ENCODE measurements around the gene DPH5. TPM values are rescaled to one million over a fixed set of nuclear protein-coding genes. Genes with fewer than 3 reads are reported as not detected.

DPH5 gene
- total RNA-seq, 1 experiment from 2014 or later, result 23.8 TPM

DNA sequence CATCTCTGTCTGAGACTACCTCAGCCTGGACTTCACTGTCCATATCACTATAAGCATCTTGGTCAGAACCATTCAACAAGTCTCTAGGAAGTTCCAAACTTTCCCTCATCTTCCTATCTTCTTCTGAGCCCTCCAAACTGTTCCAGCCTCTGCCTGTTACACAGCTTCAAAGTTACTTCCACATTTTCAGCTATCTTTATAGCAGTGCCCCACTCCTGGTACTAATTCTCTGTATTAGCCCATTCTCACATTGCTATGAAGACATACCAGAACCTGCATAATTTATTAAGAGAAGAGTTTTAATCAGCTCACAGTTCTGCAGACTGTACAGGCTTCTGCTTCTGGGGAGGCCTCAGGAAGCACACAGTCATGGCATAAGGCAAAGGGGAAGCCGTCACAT, 15.7 kb upstream of the DPH5 start:
- BruUV-seq (replicated peaks), result no TSS peak
- Mint-ChIP-seq H3K4me3 (ENCODE audit: unreplicated experiment) (no peak overlapping the region), H3K9me3 (ENCODE audit: unreplicated experiment) (peaks cover 22% of the 10 kb centered on the region), H3K36me3 (ENCODE audit: insufficient read depth, unreplicated experiment) (peaks cover 7% of the 10 kb centered on the region), H3K4me1 (ENCODE audit: low read depth, unreplicated experiment) (no peaks in the 10 kb centered on the region), H3K27me3 (ENCODE audit: insufficient read depth, unreplicated experiment) (no peaks in the 10 kb centered on the region), H3K27ac (ENCODE audit: unreplicated experiment) (no peak overlapping the region)
- DNase-seq, result no peak
- no peaks in the 10 kb centered on the region for H3K36me3 ChIP-seq (ENCODE audit: control insufficient read depth, insufficient read depth, low read length)
- intact Hi-C loops (cut with micrococcal nuclease; ENCODE audit: unreplicated experiment), result no loop called here
- H3K27me3 ChIP-seq (replicated peaks; ENCODE audit: control insufficient read depth, insufficient read depth, low read length), result no peaks in the 10 kb centered on the region
- ChIA-PET CTCF (no interaction called here), POLR2A (no interaction called here)
- no peak overlapping the region for H3K4me3 ChIP-seq (ENCODE audit: low read depth, low read length)
- TF ChIP-seq, protein P1, sequence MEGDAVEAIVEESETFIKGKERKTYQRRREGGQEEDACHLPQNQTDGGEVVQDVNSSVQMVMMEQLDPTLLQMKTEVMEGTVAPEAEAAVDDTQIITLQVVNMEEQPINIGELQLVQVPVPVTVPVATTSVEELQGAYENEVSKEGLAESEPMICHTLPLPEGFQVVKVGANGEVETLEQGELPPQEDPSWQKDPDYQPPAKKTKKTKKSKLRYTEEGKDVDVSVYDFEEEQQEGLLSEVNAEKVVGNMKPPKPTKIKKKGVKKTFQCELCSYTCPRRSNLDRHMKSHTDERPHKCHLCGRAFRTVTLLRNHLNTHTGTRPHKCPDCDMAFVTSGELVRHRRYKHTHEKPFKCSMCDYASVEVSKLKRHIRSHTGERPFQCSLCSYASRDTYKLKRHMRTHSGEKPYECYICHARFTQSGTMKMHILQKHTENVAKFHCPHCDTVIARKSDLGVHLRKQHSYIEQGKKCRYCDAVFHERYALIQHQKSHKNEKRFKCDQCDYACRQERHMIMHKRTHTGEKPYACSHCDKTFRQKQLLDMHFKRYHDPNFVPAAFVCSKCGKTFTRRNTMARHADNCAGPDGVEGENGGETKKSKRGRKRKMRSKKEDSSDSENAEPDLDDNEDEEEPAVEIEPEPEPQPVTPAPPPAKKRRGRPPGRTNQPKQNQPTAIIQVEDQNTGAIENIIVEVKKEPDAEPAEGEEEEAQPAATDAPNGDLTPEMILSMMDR (IDR thresholded peaks at IDR 0.05; ENCODE audit: insufficient read depth in 1 of 2, low read depth in 1 of 2, low read length in 1 of 2, severe bottlenecking in 1 of 2, unreplicated experiment in 1 of 2), result no peak
- H3K9me3 ChIP-seq, result no peaks in the 10 kb centered on the region; the same call in 1 of the 2 replicates
- H3K4me1 ChIP-seq, result no peaks in the 10 kb centered on the region

DNA sequence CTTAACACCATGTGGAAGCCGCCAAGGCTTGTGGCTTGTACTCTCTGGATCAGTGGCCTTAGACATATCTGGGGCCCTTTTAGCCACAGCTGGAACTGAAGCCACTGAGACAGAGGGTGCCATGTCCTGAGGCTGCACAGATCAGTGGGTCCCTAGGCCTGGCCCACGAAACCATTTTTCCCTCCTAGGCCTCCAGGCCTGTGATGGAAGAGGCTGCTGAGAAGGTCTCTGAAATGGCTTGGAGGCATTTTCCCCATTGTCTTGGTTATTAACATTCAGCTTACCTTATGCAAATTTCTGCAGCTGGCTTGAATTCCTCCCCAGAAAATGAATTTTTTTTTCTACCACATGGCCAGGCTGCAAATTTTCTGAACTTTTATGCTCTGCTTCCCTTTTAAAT, 15.1 kb upstream of the DPH5 start:
- Histone ChIP-seq H3K4me3 (ENCODE audit: low read depth, low read length) (no peak overlapping the region), H3K9me3 (no peaks in the 10 kb centered on the region; the same call in 1 of the 2 replicates), H3K36me3 (ENCODE audit: control insufficient read depth, insufficient read depth, low read length) (no peaks in the 10 kb centered on the region), H3K27me3 (replicated peaks; ENCODE audit: control insufficient read depth, insufficient read depth, low read length) (no peaks in the 10 kb centered on the region), H3K4me1 (no peaks in the 10 kb centered on the region)
- Mint-ChIP-seq H3K27ac (ENCODE audit: unreplicated experiment) (no peak overlapping the region), H3K4me3 (ENCODE audit: unreplicated experiment) (no peak overlapping the region), H3K27me3 (ENCODE audit: insufficient read depth, unreplicated experiment) (no peaks in the 10 kb centered on the region), H3K36me3 (ENCODE audit: insufficient read depth, unreplicated experiment) (peaks cover 7% of the 10 kb centered on the region), H3K4me1 (ENCODE audit: low read depth, unreplicated experiment) (no peaks in the 10 kb centered on the region), H3K9me3 (ENCODE audit: unreplicated experiment) (peaks cover 22% of the 10 kb centered on the region)
- POLR2A ChIA-PET, result no interaction called here
- no TSS peak for BruUV-seq (replicated peaks)
- CTCF ChIA-PET, result no interaction called here
- TF ChIP-seq, protein P1 (IDR thresholded peaks at IDR 0.05; ENCODE audit: insufficient read depth in 1 of 2, low read depth in 1 of 2, low read length in 1 of 2, severe bottlenecking in 1 of 2, unreplicated experiment in 1 of 2), result no peak
- no peak for DNase-seq
- intact Hi-C loops (cut with micrococcal nuclease; ENCODE audit: unreplicated experiment), result no loop called here

DNA sequence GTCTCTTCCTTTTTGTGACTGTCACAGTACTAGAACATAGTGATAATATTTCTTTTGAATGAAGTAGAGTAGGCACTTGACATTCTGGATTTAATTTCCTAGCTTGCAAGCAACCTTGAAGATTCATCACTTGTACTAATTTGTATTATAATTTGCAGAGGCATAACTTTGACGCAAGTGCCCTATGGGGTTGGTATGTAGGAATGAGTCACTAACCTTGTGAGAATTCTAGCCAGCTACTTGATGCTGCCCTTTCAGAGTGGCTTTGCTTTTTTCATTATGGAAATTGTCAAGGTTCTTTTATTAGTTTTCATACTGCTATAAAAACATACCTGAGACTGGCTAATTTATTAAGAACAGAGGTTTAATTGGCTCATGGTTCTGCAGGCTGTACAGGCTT, 13.7 kb upstream of the DPH5 start:
- Histone ChIP-seq H3K27me3 (replicated peaks; ENCODE audit: control insufficient read depth, insufficient read depth, low read length) (no peaks in the 10 kb centered on the region), H3K4me3 (ENCODE audit: low read depth, low read length) (no peak overlapping the region), H3K9me3 (no peaks in the 10 kb centered on the region; the same call in 1 of the 2 replicates), H3K4me1 (no peaks in the 10 kb centered on the region), H3K36me3 (ENCODE audit: control insufficient read depth, insufficient read depth, low read length) (no peaks in the 10 kb centered on the region)
- Mint-ChIP-seq H3K27ac (ENCODE audit: unreplicated experiment) (no peak overlapping the region), H3K4me3 (ENCODE audit: unreplicated experiment) (no peak overlapping the region), H3K4me1 (ENCODE audit: low read depth, unreplicated experiment) (no peaks in the 10 kb centered on the region), H3K27me3 (ENCODE audit: insufficient read depth, unreplicated experiment) (no peaks in the 10 kb centered on the region), H3K36me3 (ENCODE audit: insufficient read depth, unreplicated experiment) (peaks cover 7% of the 10 kb centered on the region), H3K9me3 (ENCODE audit: unreplicated experiment) (peaks cover 22% of the 10 kb centered on the region)
- intact Hi-C loops (cut with micrococcal nuclease; ENCODE audit: unreplicated experiment), result no loop called here
- BruUV-seq (replicated peaks), result no TSS peak
- TF ChIP-seq, protein P1 (IDR thresholded peaks at IDR 0.05; ENCODE audit: insufficient read depth in 1 of 2, low read depth in 1 of 2, low read length in 1 of 2, severe bottlenecking in 1 of 2, unreplicated experiment in 1 of 2), result no peak
- CTCF ChIA-PET, result no interaction called here
- POLR2A ChIA-PET, result no interaction called here
- no peak for DNase-seq

Measured in Caco-2 (cell line).